MM.1S (cell line): ENCODE results near the gene NALCN.

Experiments used
- CTCF ChIP-seq: fragments of 300-600 bp; sonication (generic); IDR thresholded peaks from 2 replicates; pipeline ENCODE4 v1.5.1; 2016; ENCODE audit warnings: antibody characterized with exemption, low read length, mixed read lengths
- EZH2 ChIP-seq: fragments of 300-600 bp; sonication (generic); optimal IDR thresholded peaks from 2 replicates; pipeline ENCODE3; 2017; ENCODE audit warnings: low read depth, mild to moderate bottlenecking, antibody characterized with exemption, low read length, mixed read lengths
- EZH2phosphoT487 ChIP-seq: fragments of 300-600 bp; sonication (generic); IDR thresholded peaks from 2 replicates; pipeline ENCODE4 v1.6.1; 2018; ENCODE audit warnings: antibody characterized with exemption, low read length

GRCh38 chr13:101178406-101178805 is 237.9 kb downstream of the NALCN start:
- TF ChIP-seq CTCF (no peak), EZH2 (no peak), EZH2phosphoT487 (no peak)
